ENCODE measurements around the gene SLC22A17.
A peak's percentile ranks its signal among the peaks of the same experiment; 100 is the strongest.

SLC22A17 gene

GRCh38 chr14:23361763-23362162 is 9.1 kb upstream of the SLC22A17 start:
- no peak for DNase-seq

GRCh38 chr14:23361320-23361719 is 8.6 kb upstream of the SLC22A17 start:
- no peak for DNase-seq

GRCh38 chr14:23360496-23360895 is 7.8 kb upstream of the SLC22A17 start:
- peak in 1 of 4 experiments; percentile 15 for DNase-seq

GRCh38 chr14:23359722-23360447 is 7.2 kb upstream of the SLC22A17 start:
- DNase-seq = no peak

GRCh38 chr14:23359167-23359626 is 6.5 kb upstream of the SLC22A17 start:
- no peak for DNase-seq

- no peak for DNase-seq
These were observed 6.0 kb upstream of the SLC22A17 start for GRCh38 chr14:23358553-23359166.

GRCh38 chr14:23358042-23358441 is 5.4 kb upstream of the SLC22A17 start:
- no peak for DNase-seq

- no peak for DNase-seq
These were observed 4.6 kb upstream of the SLC22A17 start for GRCh38 chr14:23357261-23357660.

- DNase-seq = no peak
These were observed 4.0 kb upstream of the SLC22A17 start for GRCh38 chr14:23356662-23357061.

GRCh38 chr14:23355871-23356435 is 3.3 kb upstream of the SLC22A17 start:
- no peak for DNase-seq

- no peak for DNase-seq
These were observed 2.3 kb upstream of the SLC22A17 start for GRCh38 chr14:23354990-23355389.

- no peak for DNase-seq
These were observed 720 bp upstream of the SLC22A17 start for GRCh38 chr14:23353433-23353780.

- DNase-seq = peak in 1 of 4 experiments; percentile 6
These were observed 794 bp downstream of the SLC22A17 start for GRCh38 chr14:23351681-23352505.

GRCh38 chr14:23349156-23349845 is 3.4 kb downstream of the SLC22A17 start:
- no peak for DNase-seq

- no peak for DNase-seq
These were observed 4.4 kb downstream of the SLC22A17 start for GRCh38 chr14:23348297-23348655.

GRCh38 chr14:23347406-23348296 is 5.0 kb downstream of the SLC22A17 start:
- DNase-seq = no peak

- no peak for DNase-seq
These were observed 5.8 kb downstream of the SLC22A17 start for GRCh38 chr14:23346693-23347405.

- no peak for DNase-seq
These were observed 6.5 kb downstream of the SLC22A17 start for GRCh38 chr14:23345987-23346692.

- DNase-seq = no peak
These were observed 8.2 kb downstream of the SLC22A17 start for GRCh38 chr14:23344481-23344880.
